NT2/D1 (cell line): ENCODE data around the gene ANKRD12.

Experiments used
- YY1 ChIP-seq: IDR thresholded peaks from 2 replicates; pipeline ENCODE4 v1.6.1; 2011; ENCODE audit not compliant: insufficient read length, insufficient read depth
- ZNF274 ChIP-seq: IDR thresholded peaks from 2 replicates; pipeline ENCODE4 v1.6.1; 2011; ENCODE audit warnings: mild to moderate bottlenecking, low read depth, low read length

DNA sequence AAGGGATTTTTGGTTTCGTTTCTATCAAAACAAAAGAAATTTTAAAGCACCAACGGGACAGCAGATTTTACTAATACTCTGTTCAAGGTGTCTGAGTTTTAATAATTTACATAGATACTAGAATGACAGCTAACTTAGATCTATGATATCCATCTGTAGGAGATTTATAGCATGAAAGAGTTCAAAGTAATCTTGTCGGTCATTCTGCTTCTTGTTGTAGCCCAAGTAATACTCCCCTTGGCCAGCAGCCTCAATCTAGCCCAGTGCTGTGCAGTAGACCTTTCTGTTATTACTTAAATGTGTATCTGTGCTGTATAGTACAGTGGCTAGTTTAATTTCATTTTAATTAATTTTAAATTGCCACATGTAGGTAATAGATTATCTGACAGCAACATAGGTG lies 44.7 kb downstream of the ANKRD12 start:
- no peak for TF ChIP-seq YY1
- TF ChIP-seq ZNF274 = no peak
